ENCODE measurements around the gene MCRIP1. TPM values are rescaled to one million over a fixed set of nuclear protein-coding genes. Genes with fewer than 3 reads are reported as not detected.

Gene MCRIP1
- total RNA-seq, 1 experiment from 2014 or later, result 38.5 TPM

GRCh38 chr17:81863123-81863675 lies 30.1 kb upstream of the MCRIP1 start:
- intact Hi-C loops (cut with micrococcal nuclease; ENCODE audit: unreplicated experiment), result no loop called here
- TF ChIP-seq CTCF (IDR thresholded peaks at IDR 0.05; ENCODE audit: unreplicated experiment), result no peak
- H3K27me3 Mint-ChIP-seq (ENCODE audit: unreplicated experiment), result no peaks in the 10 kb centered on the region
- peaks cover 33% of the 10 kb centered on the region for H3K4me1 Mint-ChIP-seq (ENCODE audit: low read depth, unreplicated experiment)
- peaks cover 95% of the 10 kb centered on the region for H3K36me3 Mint-ChIP-seq (ENCODE audit: insufficient read depth, unreplicated experiment)
- H3K4me3 Mint-ChIP-seq (ENCODE audit: low read depth, unreplicated experiment), result peak overlapping the region; percentile 64
- H3K27ac Mint-ChIP-seq (ENCODE audit: unreplicated experiment), result peak overlapping the region; percentile 91
- CTCF ChIA-PET, result no interaction called here
- no TSS peak for BruUV-seq (replicated peaks)
- no peak for DNase-seq
- H3K9me3 Mint-ChIP-seq (ENCODE audit: low read depth, unreplicated experiment), result no peaks in the 10 kb centered on the region

- Mint-ChIP-seq H3K9me3 (ENCODE audit: low read depth, unreplicated experiment) (no peaks in the 10 kb centered on the region), H3K27ac (ENCODE audit: unreplicated experiment) (peak overlapping the region; percentile 96), H3K4me3 (ENCODE audit: low read depth, unreplicated experiment) (peak overlapping the region; percentile 99), H3K27me3 (ENCODE audit: unreplicated experiment) (no peaks in the 10 kb centered on the region), H3K36me3 (ENCODE audit: insufficient read depth, unreplicated experiment) (peaks cover 95% of the 10 kb centered on the region), H3K4me1 (ENCODE audit: low read depth, unreplicated experiment) (peaks cover 29% of the 10 kb centered on the region)
- CTCF ChIA-PET, result no interaction called here
- intact Hi-C loops (cut with micrococcal nuclease; ENCODE audit: unreplicated experiment), result no loop called here
- DNase-seq, result peak; percentile 99
- TF ChIP-seq CTCF (IDR thresholded peaks at IDR 0.05; ENCODE audit: unreplicated experiment), result no peak
- BruUV-seq (replicated peaks), result no TSS peak
Measured at GRCh38 chr17:81860756-81861568, 27.9 kb upstream of the MCRIP1 start.

GRCh38 chr17:81859906-81860755 lies 27.0 kb upstream of the MCRIP1 start, which contains the start of gene P4HB:
Gene P4HB (minus strand): TSS chr17:81860535. CDS start chr17:81860471, 64 bp downstream.
- peak; percentile 27 for DNase-seq
- TF ChIP-seq CTCF (IDR thresholded peaks at IDR 0.05; ENCODE audit: unreplicated experiment), result no peak
- H3K27ac Mint-ChIP-seq (ENCODE audit: unreplicated experiment), result peak within 1 kb of the TSS; percentile 96
- CTCF ChIA-PET, result interaction anchor here (0.6 kb wide), 1 partner anchor 11 kb away, joined by 3 read pairs; no protein-coding TSS in a partner anchor
- intact Hi-C loops (cut with micrococcal nuclease; ENCODE audit: unreplicated experiment), result no loop called here
- peak within 1 kb of the TSS; percentile 99 for H3K4me3 Mint-ChIP-seq (ENCODE audit: low read depth, unreplicated experiment)
- no peaks in the 10 kb centered on the region for H3K9me3 Mint-ChIP-seq (ENCODE audit: low read depth, unreplicated experiment)
- no TSS peak for BruUV-seq (replicated peaks)
- H3K36me3 Mint-ChIP-seq (ENCODE audit: insufficient read depth, unreplicated experiment), result peaks cover 95% of the 10 kb centered on the region
- no peaks in the 10 kb centered on the region for H3K27me3 Mint-ChIP-seq (ENCODE audit: unreplicated experiment)
- peaks cover 20% of the 10 kb centered on the region for H3K4me1 Mint-ChIP-seq (ENCODE audit: low read depth, unreplicated experiment)
